Measurements from ENCODE around the gene ZNF10. TPM values are rescaled to one million over a fixed set of nuclear protein-coding genes. Genes with fewer than 3 reads are reported as not detected.

The ZNF10 gene
- polyA plus RNA-seq, 1 donor, result 6.2 TPM

GRCh38 chr12:133202493-133203343, 72.3 kb downstream of the ZNF10 start:
- no peak for DNase-seq

- no peak for DNase-seq
Observed at GRCh38 chr12:133203344-133204263, 73.2 kb downstream of the ZNF10 start.

- no peak for DNase-seq
Observed at GRCh38 chr12:133204264-133204603, 73.8 kb downstream of the ZNF10 start.

GRCh38 chr12:133206390-133206789, 76.0 kb downstream of the ZNF10 start:
- DNase-seq, result no peak

Other genes with a start within 250 kb of the ZNF10 start
- gene CHFR, start 243.0 kb upstream of the ZNF10 start, polyA plus RNA-seq (ENCODE audit: insufficient read length), result 20.0 TPM
- gene ZNF605, start 174.3 kb upstream of the ZNF10 start, polyA plus RNA-seq (ENCODE audit: insufficient read length), result 13.5 TPM
- 7.9 TPM for gene ZNF26, start 144.3 kb upstream of the ZNF10 start, polyA plus RNA-seq (ENCODE audit: insufficient read length)
- gene ZNF84, start 93.1 kb upstream of the ZNF10 start, polyA plus RNA-seq (ENCODE audit: insufficient read length), result 28.3 TPM
- gene ZNF140, start 49.7 kb upstream of the ZNF10 start, polyA plus RNA-seq (ENCODE audit: insufficient read length), result 14.9 TPM
- gene ZNF891, start 353 bp upstream of the ZNF10 start, polyA plus RNA-seq (ENCODE audit: insufficient read length), result 2.4 TPM
- 10.2 TPM for gene ZNF268, start 50.9 kb downstream of the ZNF10 start, polyA plus RNA-seq (ENCODE audit: insufficient read length)
- not detected for gene ANHX, start 105.2 kb downstream of the ZNF10 start, polyA plus RNA-seq (ENCODE audit: insufficient read length)

Data from hindlimb muscle (tissue), 1 donor.